DMS153 treated with DMSO at 0.1 percent for 48 hours (cell line): Measurements from ENCODE around the gene GALK2.
"Not testable (repeated sequence)": the region's sequence is repeated elsewhere in the genome, so short reads cannot be mapped to it uniquely, and the experiment has no call there.

Experiments
- DNase-seq: peaks from one replicate; lab custom pipeline; 2025; ENCODE audit not compliant: unreplicated experiment; lab: John Stamatoyannopoulos, UW

The GALK2 gene

DNA sequence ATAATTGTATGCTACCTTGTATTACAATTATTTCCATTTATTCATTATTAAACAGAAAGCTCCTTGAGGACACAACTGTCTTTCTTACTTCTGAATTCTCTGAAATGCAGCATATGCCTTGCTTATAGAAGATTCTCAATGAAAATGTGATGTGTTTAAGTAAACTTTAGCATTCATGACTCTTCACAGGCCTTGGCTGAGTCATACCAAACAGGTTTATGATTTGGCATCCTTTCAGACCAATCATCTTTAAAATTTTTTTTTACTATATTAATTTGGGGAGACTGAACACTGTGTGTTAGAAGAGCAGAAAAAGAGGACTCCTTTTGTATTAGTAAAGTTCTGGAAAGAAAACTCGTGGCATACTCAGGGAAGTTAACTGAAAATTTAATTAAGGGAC lies 6.4 kb upstream of the GALK2 start:
- no peak for DNase-seq

DNA sequence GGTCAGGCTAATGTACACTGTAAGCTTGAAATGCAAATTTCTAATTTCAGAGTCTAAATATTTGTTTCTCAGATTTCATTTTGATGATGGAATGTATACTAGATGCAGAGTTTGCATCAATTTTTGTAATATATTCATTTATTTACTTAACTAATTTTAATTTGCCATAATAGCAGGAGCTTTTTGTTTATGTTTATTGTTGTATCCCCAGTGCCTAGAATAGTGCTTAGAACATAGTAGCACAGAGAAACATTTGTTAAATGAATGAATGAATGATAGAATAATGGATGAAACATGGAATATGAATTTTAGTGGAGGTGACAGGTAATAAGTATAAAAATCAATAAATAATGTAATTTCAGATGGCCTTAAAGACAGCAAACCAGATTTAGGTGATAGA lies 5.2 kb upstream of the GALK2 start:
- DNase-seq = no peak

DNA sequence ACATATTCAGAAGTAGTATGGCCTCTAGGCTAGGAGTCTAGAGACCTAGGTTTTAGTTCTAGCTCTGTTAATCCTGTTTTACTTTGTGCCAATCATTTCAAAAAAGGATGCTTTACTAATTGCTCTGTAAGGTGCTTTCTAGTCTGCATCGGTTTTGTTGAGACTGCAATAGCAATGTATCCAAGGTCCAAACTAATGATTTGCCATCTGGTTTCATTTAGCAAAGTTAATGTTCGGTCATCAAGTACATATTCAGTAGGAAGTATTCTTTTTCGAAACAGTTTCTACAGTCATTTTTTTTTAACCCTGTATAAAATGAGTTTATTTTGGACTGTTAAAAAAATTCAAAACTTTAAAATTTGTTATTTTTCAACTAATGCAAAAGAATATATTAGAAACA lies 2.0 kb upstream of the GALK2 start:
- DNase-seq = no peak

DNA sequence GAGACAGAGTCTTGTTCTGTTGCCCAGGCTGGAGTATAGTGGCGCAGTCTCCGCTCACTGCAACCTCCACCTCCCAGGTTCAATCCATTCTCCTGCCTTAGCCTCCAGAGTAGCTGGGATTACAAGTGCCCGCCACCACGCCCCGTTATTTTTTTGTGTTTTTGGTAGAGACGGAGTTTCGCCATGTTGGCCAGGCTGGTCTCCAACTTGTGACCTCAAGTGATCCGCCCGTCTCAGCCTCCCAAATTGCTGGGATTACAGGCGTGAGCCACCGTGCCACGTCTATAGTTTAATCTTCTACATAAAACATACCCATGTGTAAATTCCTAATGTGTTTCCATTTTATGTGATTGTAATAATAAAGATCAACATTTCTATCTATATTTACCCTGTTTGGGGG lies 1.7 kb downstream of the GALK2 start:
- DNase-seq = no peak

DNA sequence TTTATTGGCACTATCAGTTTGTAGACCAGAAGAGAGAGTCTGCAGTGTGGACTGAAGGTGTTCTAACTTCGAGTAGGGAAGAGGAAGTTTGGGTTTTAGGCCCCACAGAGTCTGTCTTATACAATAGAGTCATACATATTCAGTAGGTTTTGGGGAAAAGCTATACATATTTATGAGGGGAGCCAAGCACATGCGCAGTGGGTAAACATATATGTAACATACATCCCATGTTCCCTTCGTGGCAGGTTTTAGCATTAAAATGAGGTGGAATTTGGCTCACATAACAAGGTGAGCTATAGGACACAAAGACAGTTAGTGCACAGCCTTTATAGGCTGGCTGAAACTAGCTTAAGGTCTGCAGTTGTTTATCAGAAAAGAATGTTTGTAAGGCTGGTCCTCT lies 4.9 kb downstream of the GALK2 start:
- DNase-seq = no peak

DNA sequence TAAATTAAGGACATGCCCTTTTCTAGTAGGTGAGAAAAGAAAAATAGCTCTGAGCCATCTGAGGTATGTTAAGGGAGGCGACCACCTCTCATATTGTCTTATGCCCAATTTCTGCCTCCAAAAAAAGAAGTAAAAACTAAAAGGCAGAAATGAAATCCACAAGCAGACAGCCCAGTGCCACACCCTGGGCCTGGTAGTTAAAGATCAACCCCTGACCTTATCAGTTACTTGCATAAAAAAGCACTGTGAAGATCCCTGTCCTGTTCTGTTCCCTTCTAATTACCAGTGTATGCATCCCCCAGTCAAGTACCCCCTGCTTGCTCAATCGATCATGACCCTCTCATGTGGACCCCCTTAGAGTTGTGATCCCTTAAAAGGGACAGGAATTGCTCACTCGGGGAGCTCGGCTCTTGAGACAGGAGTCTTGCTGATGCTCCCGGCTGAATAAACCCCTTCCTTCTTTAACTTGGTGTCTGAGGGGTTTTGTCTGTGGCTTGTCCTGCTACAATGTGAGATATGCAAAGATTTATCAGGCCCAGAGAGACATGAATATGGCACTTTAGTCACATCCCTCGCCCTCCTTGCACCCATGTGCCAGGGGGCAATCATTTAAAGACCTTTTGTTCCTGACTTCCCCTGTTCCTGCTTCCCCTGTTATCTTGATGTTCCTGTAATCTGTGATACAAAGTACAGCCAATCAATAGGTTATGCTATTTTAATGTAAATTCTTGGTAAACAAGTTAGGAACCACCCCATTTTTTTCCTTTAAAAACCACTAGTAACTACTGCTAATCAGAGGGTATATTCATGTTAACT lies 5.7 kb downstream of the GALK2 start:
- not testable (repeated sequence) for DNase-seq

DNA sequence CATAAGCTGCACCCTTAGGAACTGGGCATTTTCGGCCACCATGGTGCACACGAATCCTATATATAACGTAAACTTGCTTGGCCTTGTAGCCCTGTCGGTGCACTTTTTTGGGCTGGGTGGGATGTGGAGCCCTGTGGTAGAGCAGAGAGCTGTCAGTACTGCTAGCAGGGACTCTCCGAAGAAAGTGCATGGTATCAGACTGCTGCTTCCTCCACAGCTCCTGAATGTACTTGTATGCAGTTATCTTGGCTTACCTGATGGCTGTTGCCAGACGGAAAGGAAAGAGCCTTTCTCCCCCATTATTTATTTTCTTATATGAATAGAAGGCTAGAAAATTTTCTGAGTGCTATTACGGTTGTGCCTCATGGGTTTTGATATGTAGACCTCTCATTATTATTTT lies 8.4 kb downstream of the GALK2 start:
- no peak for DNase-seq

DNA sequence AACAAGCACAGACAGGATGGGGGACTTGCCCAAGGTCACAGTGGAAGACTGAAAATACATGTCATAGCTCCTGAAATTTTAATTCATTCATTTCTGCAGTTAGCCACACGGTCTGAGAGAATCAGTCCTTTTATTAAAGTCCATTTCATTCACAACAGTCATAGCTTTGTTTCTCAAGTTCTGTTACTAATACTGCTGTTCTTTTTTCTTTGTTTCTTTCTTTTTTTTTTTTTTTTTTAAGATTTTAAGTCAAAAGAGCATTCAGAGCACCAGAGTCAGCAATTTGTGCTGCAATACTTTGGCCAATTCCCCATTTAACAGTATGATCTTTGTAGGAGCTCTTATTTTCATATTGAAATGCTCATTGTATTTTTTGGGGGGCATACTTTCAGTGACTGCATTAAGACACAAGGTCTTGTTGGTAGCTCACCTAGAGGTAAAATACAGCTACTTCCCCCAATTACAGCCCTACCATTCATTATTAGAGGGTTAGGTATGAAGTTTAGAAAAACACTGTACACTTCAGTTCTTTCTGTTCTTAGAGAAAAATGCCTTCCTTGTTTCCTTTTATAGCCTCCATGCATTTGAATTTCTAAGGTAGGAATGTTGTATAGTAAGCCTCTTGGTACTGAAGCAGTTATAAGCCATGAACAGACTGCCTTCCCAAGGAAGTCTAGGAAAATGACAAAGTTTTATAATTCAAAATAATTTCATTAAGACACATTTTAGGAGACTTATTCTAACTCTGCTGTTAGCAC lies 9.6 kb downstream of the GALK2 start:
- no peak for DNase-seq

DNA sequence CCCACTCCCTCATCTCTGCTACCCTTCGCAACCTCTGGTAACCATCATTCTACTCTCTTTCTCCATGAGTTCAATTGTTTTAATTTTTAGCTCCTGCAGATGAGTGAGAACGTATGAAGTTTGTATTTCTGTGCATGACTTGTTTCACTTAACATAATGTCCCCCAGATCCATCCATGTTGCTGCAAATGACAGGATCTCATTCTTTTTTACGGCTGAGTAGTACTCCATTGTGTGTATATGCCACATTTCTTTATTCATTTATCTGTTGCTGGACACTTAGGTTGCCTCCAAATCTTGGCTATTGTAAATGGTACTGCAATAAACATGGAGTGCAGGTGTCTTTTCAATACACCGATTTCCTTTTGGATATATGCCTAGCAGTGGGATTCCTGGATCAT lies 12.1 kb downstream of the GALK2 start:
- no peak for DNase-seq

DNA sequence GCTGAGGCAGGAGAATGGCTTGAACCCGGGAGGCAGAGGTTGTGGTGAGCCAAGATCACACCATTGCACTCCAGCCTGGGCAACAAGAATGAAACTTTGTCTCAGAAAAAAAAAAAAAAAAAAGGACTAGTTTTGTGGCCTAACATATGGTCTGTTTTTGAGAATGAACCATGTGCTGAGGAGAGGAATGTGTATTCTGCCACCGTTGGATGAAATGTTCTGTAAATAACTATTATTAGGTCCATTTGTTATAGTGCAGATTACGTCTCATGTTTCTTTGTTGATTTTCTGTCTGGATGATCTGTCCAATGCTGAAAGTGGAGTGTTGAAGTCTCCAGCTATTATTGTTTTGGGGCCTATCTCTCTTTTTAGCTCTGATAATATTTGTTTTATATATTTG lies 13.7 kb downstream of the GALK2 start:
- DNase-seq = not testable (repeated sequence)

DNA sequence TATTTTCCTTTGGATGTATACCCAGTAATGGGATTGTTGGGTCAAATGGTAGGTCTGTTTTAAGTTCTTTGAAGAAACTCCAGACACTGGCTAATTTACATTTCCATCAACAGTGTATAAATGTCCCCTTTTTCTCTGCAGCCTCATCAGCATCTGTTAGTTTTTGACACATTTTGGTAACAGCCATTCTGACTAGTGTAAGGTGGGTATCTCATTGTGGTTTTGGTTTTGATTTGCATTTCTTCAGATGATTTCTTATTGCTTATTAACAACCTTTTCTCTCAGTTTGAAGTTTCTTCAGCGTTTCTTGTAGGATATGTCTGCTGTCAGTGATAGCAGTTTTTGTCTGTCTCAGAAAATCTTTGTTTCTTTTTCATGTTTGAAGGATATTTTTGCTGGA lies 15.4 kb downstream of the GALK2 start:
- no peak for DNase-seq

DNA sequence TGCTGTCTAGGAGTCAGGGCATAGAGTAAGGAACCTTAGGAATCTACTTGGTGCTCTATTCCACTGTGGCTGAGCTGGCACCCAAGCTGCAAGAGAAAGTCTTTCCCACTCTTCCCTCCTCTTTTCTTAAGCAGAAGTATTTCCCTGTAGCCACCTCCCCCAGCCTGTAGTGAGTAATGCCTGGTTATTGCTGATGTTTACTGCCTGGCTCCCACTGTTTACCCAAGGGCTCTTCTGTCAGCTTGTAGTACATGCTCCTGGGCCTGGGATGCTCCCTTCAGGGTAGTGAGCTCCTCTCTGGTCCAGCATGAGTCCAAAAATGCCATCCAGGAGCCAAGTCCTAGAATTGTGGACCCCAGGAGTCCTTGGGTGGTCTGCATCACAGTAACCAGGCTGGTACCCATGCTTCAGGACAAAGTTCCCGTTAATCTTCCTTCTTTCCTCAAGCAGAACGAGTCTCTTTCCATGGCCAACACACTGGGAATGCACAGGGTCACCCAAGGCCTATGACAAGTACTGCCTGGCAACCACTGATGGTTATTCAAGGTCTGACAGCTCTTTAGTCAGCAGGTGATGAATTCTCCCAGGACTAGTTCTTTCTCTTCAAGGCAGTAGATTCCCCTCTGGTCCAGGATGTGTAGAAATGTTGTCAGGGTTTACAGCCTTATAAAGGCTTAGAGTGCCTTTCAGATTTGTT lies 17.6 kb downstream of the GALK2 start:
- DNase-seq = no peak

DNA sequence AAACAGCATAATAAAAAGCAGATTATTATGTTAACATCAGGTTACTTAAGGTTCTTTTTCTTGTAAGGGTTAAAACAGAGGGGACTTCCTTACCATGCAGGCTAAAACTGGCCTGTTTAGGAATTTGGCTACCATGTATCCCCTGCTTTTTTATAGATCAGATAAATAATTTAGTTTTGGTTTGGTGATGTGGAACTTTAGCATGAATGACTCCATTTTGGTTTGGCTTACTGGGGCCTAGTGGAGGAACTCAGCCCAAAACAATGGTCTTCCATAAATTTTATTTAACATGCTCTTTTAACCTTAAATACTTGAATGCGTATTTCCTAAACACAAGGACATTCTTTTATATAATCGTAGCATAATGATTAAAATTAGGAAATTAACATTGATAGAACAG lies 18.9 kb downstream of the GALK2 start:
- no peak for DNase-seq

DNA sequence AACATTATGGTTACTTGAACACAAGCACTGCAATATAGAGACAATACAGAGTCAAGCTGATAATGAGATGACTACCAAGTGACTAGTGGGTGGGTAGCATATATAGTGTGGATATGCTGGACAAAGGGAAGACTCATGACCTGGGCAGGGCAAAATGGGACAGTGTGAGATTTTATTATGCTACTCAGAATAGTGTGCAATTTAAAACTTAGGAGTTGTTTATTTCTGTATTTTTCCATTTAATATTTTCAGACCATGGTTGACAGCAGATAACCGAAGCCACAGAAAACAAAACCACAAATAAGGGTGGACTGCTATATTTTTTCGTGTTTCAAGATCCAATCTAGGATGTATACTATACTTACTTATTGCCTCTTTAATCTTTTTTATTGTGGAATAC lies 19.6 kb downstream of the GALK2 start:
- no peak for DNase-seq

DNA sequence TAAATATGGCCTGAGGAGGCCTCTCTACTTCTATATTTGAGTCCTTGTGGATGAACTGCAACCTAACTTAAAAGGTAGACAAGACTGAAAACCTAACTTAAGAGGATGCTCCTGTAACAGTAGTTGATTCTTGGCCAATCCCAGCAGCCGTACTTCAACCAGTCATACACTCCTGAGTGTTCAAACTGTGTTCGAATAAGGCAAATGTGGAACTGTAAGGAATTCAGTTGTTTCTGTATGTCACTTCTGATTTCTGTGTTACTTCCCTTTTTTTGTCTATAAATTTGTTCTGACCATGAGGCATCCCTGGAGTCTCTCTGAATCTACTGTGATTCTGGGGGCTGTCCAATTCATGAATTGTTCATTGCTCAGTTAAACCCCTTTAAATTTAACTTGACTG lies 20.5 kb downstream of the GALK2 start:
- DNase-seq = no peak

DNA sequence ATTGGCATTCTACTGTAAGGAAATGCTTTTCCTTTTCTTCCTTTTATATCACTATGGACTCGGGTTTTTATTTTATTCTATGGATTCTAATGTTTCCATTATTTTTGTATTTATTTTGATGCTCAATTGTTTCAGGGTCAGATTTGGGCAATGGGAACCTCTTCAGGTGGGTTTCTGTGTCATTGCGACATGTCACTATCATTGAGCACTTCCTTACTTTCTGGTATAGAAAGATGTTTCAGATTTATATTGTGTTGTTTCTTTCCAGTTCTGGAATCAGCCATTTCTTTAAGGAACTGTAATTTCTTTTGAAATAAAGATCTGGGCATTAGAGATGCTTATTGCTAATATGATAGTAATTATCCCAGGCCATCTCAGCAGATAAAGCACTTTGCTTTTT lies 21.8 kb downstream of the GALK2 start:
- DNase-seq = no peak

DNA sequence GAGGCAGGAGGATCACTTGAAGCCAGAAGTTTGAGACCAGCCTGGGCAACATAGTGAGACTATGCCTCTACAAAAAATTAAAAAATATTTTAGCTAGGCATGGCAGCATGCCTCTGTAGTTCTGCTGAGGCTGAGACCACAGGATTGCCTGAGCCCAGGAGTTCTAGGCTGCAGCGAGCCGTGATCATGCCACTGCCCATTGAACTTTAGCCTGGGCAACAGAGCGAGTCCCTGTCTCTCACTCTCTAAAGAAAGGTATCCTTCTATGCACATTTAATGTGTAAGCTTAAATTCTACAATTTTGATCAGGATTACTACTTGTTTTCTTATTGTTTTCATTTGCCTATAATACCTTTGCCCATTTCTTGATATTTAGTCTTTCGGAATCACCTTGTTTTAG lies 26.8 kb downstream of the GALK2 start:
- no peak for DNase-seq

DNA sequence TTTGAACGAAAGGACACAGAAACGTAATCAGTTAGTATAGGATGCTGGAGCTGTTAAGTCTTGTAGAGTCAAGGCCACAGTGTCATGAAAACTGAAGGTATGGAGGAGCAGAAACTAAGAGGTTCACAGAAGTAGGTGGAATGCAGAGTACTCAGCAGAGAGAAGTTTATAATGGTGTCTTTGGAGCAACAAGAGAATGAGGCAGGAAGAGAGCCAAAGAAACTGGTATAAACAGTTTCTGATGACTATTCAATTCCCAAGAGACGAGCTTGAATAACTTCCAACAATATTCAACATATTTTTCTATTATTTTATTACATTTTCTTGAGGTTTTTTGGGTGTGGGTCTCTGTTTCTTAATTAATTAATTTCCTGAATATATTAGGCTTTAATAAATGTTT lies 29.6 kb downstream of the GALK2 start:
- no peak for DNase-seq

DNA sequence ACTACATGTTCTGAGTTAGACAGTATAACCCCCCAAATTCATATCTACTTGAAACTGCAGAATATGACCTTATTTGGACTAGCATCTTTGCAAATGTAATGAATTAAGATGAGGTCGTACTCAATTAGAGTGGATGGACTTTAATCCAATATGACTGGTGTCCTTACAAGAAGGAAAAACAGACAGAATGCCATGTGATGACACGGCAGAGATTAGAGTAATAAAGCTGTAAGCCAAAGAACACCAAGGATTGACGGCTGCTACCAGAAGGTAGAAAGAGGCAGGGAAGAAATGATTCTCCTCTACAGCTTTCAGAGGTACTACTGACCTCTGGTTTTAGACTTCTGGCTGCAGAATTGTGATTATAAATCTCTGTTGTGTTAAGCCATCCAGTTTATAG lies 30.3 kb downstream of the GALK2 start:
- no peak for DNase-seq

DNA sequence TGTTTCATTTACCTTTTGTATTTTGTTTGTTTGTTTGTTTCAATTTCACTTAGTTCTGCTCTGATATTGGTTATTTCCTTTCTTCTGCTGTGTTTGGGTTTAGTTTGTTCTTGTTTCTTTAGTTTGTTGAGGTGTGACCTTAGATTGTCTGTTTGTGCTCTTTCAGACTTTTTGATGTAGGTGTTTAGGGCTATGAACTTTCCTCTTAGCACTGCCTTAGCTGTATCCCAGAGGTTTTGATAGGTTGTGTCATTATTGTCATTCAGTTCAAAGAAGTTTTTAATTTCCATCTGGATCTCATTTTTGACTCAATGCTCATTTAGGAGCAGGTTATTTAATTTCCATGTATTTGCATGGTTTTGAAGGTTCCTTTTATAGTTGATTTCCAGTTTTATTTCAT lies 38.1 kb downstream of the GALK2 start:
- DNase-seq = not testable (repeated sequence)

DNA sequence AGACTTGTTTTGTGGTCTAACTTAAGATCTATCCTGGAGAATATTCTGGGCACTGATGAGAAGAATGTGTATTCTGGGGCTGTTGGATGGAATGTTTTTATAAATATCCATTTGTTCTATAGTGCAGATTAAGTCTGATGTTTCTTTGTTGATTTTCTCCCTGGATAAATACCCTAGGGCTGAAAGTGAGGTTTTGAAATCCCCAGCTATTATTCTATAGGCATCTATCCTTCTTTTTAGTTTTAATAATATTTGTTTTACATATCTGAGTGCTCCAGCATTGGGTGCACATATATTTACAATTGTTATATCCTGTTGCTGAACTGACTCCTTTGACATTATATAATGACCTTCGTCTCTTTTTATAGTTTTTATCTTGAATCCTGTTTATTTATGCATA lies 42.9 kb downstream of the GALK2 start:
- no peak for DNase-seq
